Mucosa of descending colon (tissue), 3 donors: ENCODE results near the gene PFN3. TPM values are rescaled to one million over a fixed set of nuclear protein-coding genes. Genes with fewer than 3 reads are reported as not detected.
"Not testable (repeated sequence)": the region's sequence is repeated elsewhere in the genome, so short reads cannot be mapped to it uniquely, and the experiment has no call there.

Experiments
- ATAC-seq: fragments of 200-7000 bp; cut with Tn5 transposase; one replicate; pipeline ENCODE4 v1.9.1; 2020; ENCODE audit warnings: mild to moderate bottlenecking, moderate library complexity
- DNase-seq, 3 donors: peaks; one replicate each; pipeline ENCODE4 v3.0.0-alpha.2; 2020
- H3K36me3 ChIP-seq: fragments of 200-600 bp; one replicate; pipeline ENCODE4 v1.8.0; 2021; ENCODE audit warnings: low read depth, mild to moderate bottlenecking
- H3K4me1 ChIP-seq: fragments of 200-600 bp; one replicate; pipeline ENCODE4 v1.8.0; 2021; ENCODE audit warnings: low read depth, mild to moderate bottlenecking
- H3K4me3 ChIP-seq: fragments of 200-600 bp; one replicate; pipeline ENCODE4 v1.8.0; 2021; ENCODE audit warnings: mild to moderate bottlenecking
- H3K9me3 ChIP-seq: fragments of 200-600 bp; one replicate; pipeline ENCODE4 v1.8.0; 2021; ENCODE audit warnings: mild to moderate bottlenecking
- CTCF ChIP-seq: fragments of 200-600 bp; IDR thresholded peaks from one replicate; pipeline ENCODE4 v1.8.0; 2022; ENCODE audit warnings: antibody characterized with exemption, mild to moderate bottlenecking
- intact Hi-C, 2 donors: fragments of 100-400 bp; cut with DNase I in 1 of 2; cut with micrococcal nuclease in 1 of 2; formaldehyde crosslinking; loops; one replicate each; pipeline versions ENCODE4 v1.11.0 to v1.11.1; 2022; cut with DNase I, micrococcal nuclease
- total RNA-seq, 3 donors: library from RNA; stranded (reverse); fragmentation: NEBNext Ultra II Directional in 2 of 3; extraction: Animal tissue kit (Norgen Biotek cat#: 25700) in 2 of 3; gene quantifications; one replicate each; pipeline versions ENCODE4 v1.2.1 to v1.2.4, GENCODE V29; 2021 to 2023
- donor health status: DM: no; HTN: no; CAD: no; lungs with moderate emphysema.
- donor health status: DM: no; HTN: no; CAD: no.
- donor health status: DM: no; HTN: yes; CAD: no.

Gene PFN3
- total RNA-seq, 3 donors from 2014 or later = not detected

GRCh38 chr5:177361418-177362291 lies 38.8 kb downstream of the PFN3 start:
- intact Hi-C loops = loop anchor here in 1 of 2 donors (10.0 kb wide), 1 partner anchor 47 kb away; the partner anchor contains the start of gene MXD3
- TF ChIP-seq CTCF = no peak
- no peak for ATAC-seq
- H3K9me3 ChIP-seq = no peaks in the 10 kb centered on the region
- peak in 2 of 3 donors; percentile 39 to 58 for DNase-seq
- no peak overlapping the region for H3K4me3 ChIP-seq
- peaks cover 41% of the 10 kb centered on the region for H3K4me1 ChIP-seq
- H3K36me3 ChIP-seq = no peaks in the 10 kb centered on the region

- H3K4me3 ChIP-seq, H3K9me3 ChIP-seq, ATAC-seq, H3K36me3 ChIP-seq: not testable (repeated sequence)
- H3K4me1 ChIP-seq = peaks cover 36% of the 10 kb centered on the region
- DNase-seq = peak in 2 of 3 donors; percentile 31 to 40
- intact Hi-C loops = loop anchor here in 1 of 2 donors (10.0 kb wide), 1 partner anchor 46 kb away; the partner anchor contains the start of gene MXD3
Observed at GRCh38 chr5:177360740-177361139, 39.7 kb downstream of the PFN3 start.

- intact Hi-C loops = loop anchor here in 1 of 2 donors (10.0 kb wide), 1 partner anchor 45 kb away; the partner anchor contains the start of gene MXD3
- Histone ChIP-seq H3K4me1 (peaks cover 36% of the 10 kb centered on the region), H3K4me3 (no peak overlapping the region), H3K36me3 (no peaks in the 10 kb centered on the region), H3K9me3 (no peaks in the 10 kb centered on the region)
- DNase-seq = peak in 1 of 3 donors; percentile 16
- ATAC-seq = no peak
- TF ChIP-seq CTCF = no peak
Observed at GRCh38 chr5:177359860-177360259, 40.6 kb downstream of the PFN3 start.

DNA sequence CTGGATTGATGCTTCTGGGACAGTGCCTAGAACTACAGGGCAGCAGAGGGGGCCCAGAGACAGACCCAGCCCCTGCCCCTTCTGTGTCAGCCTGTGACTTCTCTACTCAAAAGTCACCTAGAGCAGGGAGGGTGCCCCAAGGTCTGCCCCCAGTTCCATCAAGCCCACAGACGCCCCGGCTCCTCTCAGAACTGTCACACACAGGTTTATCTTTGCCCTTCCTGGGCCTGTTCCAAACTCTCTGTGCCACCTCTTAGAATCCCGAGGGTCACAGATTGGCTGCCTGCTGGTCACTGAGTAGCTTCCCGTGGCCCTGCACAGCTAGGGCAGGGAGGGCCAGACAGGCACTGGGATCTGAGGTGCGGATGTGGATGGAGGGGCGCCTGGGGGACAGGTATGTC lies 41.0 kb downstream of the PFN3 start:
- intact Hi-C loops = no loop called here
- peak in 2 of 3 donors; percentile 23 to 48 for DNase-seq
- Histone ChIP-seq H3K4me3 (no peak overlapping the region), H3K4me1 (peaks cover 33% of the 10 kb centered on the region), H3K9me3 (no peaks in the 10 kb centered on the region), H3K36me3 (no peaks in the 10 kb centered on the region)
- no peak for ATAC-seq
- no peak for TF ChIP-seq CTCF

DNA sequence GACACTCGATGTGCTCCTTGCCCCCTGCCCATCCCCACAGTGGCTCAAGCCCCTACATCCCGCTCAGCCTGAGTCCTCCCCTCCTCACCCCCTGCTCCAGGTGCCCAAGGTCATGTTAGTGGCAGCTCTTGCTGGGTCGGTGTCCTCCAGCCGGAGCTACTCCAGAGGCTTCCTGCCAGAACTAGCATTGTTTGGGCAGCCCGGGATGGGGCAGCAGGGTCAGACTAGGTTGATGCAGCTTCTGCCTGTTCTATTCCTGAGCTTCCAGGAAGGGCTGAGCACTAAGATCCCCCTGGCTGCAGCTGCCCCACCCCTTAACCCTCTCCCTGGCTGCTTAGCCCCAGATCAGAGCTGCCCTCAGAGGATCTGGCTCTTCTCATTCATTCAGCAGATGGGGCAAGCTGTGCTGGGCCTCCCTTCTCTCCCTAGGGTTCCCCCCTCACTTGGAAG lies 42.1 kb downstream of the PFN3 start:
- intact Hi-C loops = no loop called here
- no peak for TF ChIP-seq CTCF
- no peak for DNase-seq
- Histone ChIP-seq H3K4me3 (no peak overlapping the region), H3K9me3 (no peaks in the 10 kb centered on the region), H3K4me1 (peaks cover 26% of the 10 kb centered on the region), H3K36me3 (no peaks in the 10 kb centered on the region)
- peak; percentile 3 for ATAC-seq
